ENCODE measurements around the gene CITED2.

DNA sequence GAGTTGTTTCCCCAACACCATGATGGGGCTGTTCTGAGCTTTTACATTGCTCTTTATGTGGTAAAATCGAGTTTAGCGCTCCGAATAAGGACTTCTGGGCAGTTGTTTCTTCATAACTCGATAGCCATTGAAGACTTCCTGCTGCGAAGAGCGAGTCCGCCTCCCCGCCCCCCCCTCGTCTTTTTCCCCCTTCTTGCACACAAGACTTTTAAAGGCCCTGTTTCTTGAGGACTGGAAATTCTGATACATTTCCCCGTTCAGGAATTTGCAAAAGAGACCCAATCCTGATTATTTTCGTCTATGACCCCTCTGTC lies 1.5 kb upstream of the CITED2 start:
- TF ChIP-seq, protein P1, sequence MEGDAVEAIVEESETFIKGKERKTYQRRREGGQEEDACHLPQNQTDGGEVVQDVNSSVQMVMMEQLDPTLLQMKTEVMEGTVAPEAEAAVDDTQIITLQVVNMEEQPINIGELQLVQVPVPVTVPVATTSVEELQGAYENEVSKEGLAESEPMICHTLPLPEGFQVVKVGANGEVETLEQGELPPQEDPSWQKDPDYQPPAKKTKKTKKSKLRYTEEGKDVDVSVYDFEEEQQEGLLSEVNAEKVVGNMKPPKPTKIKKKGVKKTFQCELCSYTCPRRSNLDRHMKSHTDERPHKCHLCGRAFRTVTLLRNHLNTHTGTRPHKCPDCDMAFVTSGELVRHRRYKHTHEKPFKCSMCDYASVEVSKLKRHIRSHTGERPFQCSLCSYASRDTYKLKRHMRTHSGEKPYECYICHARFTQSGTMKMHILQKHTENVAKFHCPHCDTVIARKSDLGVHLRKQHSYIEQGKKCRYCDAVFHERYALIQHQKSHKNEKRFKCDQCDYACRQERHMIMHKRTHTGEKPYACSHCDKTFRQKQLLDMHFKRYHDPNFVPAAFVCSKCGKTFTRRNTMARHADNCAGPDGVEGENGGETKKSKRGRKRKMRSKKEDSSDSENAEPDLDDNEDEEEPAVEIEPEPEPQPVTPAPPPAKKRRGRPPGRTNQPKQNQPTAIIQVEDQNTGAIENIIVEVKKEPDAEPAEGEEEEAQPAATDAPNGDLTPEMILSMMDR (IDR thresholded peaks at IDR 0.05) = no peak
- TF ChIP-seq POLR2A (IDR thresholded peaks at IDR 0.05) (no peak), POLR2AphosphoS5 (IDR thresholded peaks at IDR 0.05) (no peak)
